Inferior parietal cortex (tissue), 1 donor: ENCODE data around the gene TM6SF1.
"Not testable (repeated sequence)": the region's sequence is repeated elsewhere in the genome, so short reads cannot be mapped to it uniquely, and the experiment has no call there.

ENCODE experiments used
- DNase-seq: peaks from one replicate; pipeline ENCODE4 v3.0.0-alpha.2; 2016; ENCODE audit errors: extremely low spot score

TM6SF1 gene

GRCh38 chr15:83088876-83089275 is 18.6 kb upstream of the TM6SF1 start:
- no peak for DNase-seq

- no peak for DNase-seq
Measured at GRCh38 chr15:83090465-83090864, 17.0 kb upstream of the TM6SF1 start.

- DNase-seq = not testable (repeated sequence)
Measured at GRCh38 chr15:83091965-83092308, 15.5 kb upstream of the TM6SF1 start.

- DNase-seq = peak; percentile 53
Measured at GRCh38 chr15:83092309-83092976, 15.0 kb upstream of the TM6SF1 start.

GRCh38 chr15:83094583-83094982 is 12.9 kb upstream of the TM6SF1 start:
- no peak for DNase-seq

- DNase-seq = no peak
Measured at GRCh38 chr15:83098079-83098478, 9.4 kb upstream of the TM6SF1 start.

GRCh38 chr15:83099290-83099689 is 8.2 kb upstream of the TM6SF1 start:
- DNase-seq = no peak

- peak; percentile 8 for DNase-seq
Measured at GRCh38 chr15:83100097-83100646, 7.3 kb upstream of the TM6SF1 start.

GRCh38 chr15:83102346-83102745 is 5.1 kb upstream of the TM6SF1 start:
- DNase-seq = no peak

- DNase-seq = no peak
Measured at GRCh38 chr15:83104141-83104540, 3.3 kb upstream of the TM6SF1 start.

- no peak for DNase-seq
Measured at GRCh38 chr15:83105440-83105839, 2.0 kb upstream of the TM6SF1 start.

GRCh38 chr15:83107841-83108181 is 366 bp downstream of the TM6SF1 start:
- DNase-seq = no peak

GRCh38 chr15:83108266-83109219 is 1.1 kb downstream of the TM6SF1 start:
- peak; percentile 27 for DNase-seq

- DNase-seq = no peak
Measured at GRCh38 chr15:83109532-83109931, 2.1 kb downstream of the TM6SF1 start.

GRCh38 chr15:83110381-83110780 is 2.9 kb downstream of the TM6SF1 start:
- no peak for DNase-seq

- no peak for DNase-seq
Measured at GRCh38 chr15:83111149-83111548, 3.7 kb downstream of the TM6SF1 start.

- DNase-seq = no peak
Measured at GRCh38 chr15:83112233-83112955, 4.9 kb downstream of the TM6SF1 start.

- no peak for DNase-seq
Measured at GRCh38 chr15:83112956-83113299, 5.5 kb downstream of the TM6SF1 start.

GRCh38 chr15:83113881-83114674 is 6.6 kb downstream of the TM6SF1 start:
- no peak for DNase-seq

GRCh38 chr15:83114856-83115255 is 7.4 kb downstream of the TM6SF1 start:
- no peak for DNase-seq

- no peak for DNase-seq
Measured at GRCh38 chr15:83115410-83115809, 8.0 kb downstream of the TM6SF1 start.
